Measurements from ENCODE around the gene MTM1. TPM values are rescaled to one million over a fixed set of nuclear protein-coding genes. Genes with fewer than 3 reads are reported as not detected.

The MTM1 gene
- polyA plus RNA-seq, 3 donors = 6.5 to 23.4 (median 17.0) TPM

DNA sequence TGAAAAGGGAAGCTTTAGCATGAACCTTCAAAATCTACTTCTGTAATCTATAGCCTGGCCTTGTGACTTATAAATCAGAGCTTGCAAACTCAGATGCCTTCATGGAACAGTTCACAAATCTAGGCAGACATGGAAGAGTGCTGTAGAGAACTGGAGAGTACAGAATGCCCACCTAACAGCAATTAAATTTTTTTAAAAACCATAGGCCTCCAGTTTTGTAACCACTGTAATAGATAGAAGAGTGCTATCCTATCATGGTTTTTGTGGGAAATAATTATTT lies 135.2 kb downstream of the MTM1 start:
- peaks cover 4% of the 10 kb centered on the region for H3K79me2 ChIP-seq (ENCODE audit: insufficient read depth, low read length)
- H3K36me3 Mint-ChIP-seq = peaks cover 6 to 18% of the 10 kb centered on the region in 2 donors
- H3K4me3 Mint-ChIP-seq = no peak overlapping the region
- no peak overlapping the region for H3K4me2 ChIP-seq (replicated peaks; ENCODE audit: extremely low read depth, low read length, poor library complexity, severe bottlenecking)
- TF ChIP-seq, protein P1, sequence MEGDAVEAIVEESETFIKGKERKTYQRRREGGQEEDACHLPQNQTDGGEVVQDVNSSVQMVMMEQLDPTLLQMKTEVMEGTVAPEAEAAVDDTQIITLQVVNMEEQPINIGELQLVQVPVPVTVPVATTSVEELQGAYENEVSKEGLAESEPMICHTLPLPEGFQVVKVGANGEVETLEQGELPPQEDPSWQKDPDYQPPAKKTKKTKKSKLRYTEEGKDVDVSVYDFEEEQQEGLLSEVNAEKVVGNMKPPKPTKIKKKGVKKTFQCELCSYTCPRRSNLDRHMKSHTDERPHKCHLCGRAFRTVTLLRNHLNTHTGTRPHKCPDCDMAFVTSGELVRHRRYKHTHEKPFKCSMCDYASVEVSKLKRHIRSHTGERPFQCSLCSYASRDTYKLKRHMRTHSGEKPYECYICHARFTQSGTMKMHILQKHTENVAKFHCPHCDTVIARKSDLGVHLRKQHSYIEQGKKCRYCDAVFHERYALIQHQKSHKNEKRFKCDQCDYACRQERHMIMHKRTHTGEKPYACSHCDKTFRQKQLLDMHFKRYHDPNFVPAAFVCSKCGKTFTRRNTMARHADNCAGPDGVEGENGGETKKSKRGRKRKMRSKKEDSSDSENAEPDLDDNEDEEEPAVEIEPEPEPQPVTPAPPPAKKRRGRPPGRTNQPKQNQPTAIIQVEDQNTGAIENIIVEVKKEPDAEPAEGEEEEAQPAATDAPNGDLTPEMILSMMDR (IDR thresholded peaks at IDR 0.05) = no peak
- no peaks in the 10 kb centered on the region for H3K36me3 ChIP-seq (replicated peaks in 1 of 2; ENCODE audit: control insufficient read depth in 1 of 2, insufficient read depth in 2 of 2, low read length in 2 of 2)
- peaks cover 0 to 5% (median 0%) of the 10 kb centered on the region in 3 donors for H3K27me3 Mint-ChIP-seq (ENCODE audit: low read depth in 3 of 3)
- H2AFZ ChIP-seq (ENCODE audit: insufficient read depth, low read depth, low read length, poor library complexity, severe bottlenecking) = no peak overlapping the region
- H3K27ac Mint-ChIP-seq = peak overlapping the region in 5 of 7 donors; percentile 67 to 84 (median 81)
- DNase-seq = peak in 2 of 3 donors; percentile 5 to 22
- intact Hi-C loops (cut with micrococcal nuclease) = no loop called here
- no peaks in the 10 kb centered on the region for H4K20me1 ChIP-seq (ENCODE audit: insufficient read depth, low read length)
- H3K4me3 ChIP-seq (replicated peaks in 1 of 3; ENCODE audit: low read depth in 2 of 3, low read length in 3 of 3) = no peak overlapping the region
- H3K4me1 ChIP-seq (ENCODE audit: control insufficient read depth in 1 of 2, insufficient read depth in 2 of 2, low read length in 2 of 2) = peaks cover 25 to 28% of the 10 kb centered on the region in 2 donors
- peak overlapping the region in 1 of 2 donors; percentile 67 for H3K27ac ChIP-seq (ENCODE audit: low read depth in 1 of 2, low read length in 2 of 2)
- peaks cover 25% of the 10 kb centered on the region for H3K4me1 Mint-ChIP-seq
- no peaks in the 10 kb centered on the region for H3K9me3 ChIP-seq (replicated peaks in 1 of 2; ENCODE audit: control insufficient read depth in 1 of 2, insufficient read depth in 1 of 2, low read length in 2 of 2)
- H3K9me3 Mint-ChIP-seq = peaks cover 0 to 2% (median 0%) of the 10 kb centered on the region in 7 donors
- H3K9ac ChIP-seq (ENCODE audit: insufficient read depth, low read length, poor library complexity, severe bottlenecking) = no peak overlapping the region
- H3K27me3 ChIP-seq (ENCODE audit: control insufficient read depth in 2 of 2, insufficient read depth in 2 of 2, low read length in 2 of 2) = no peaks in the 10 kb centered on the region

DNA sequence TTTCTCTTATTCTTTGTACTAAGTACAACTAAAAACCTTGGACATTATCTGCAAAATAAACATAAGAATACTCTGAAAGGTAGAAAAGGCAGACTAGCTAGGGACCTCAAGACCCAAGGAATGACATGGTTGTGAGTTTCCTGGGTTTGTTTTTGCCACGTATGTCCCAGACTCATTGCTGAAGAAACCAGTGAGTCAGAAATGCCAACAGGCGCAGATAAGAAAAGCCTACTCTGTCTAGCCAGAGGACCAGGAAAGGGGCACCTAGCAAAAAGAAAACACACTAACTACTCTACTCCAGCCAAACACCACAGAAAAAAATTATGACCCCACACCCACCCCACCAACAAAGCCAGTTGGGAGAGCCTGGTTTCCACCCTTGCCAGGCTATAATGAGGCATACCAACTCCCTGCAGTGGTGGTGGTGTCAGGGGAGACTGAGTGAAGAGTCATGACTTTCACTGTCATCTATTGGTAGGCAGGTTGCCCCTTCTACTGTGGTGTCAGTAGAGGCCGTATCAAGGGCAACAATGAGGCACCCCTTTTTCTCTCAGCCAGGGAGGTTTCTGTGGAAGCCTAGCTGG lies 135.7 kb downstream of the MTM1 start:
- peak overlapping the region; percentile 5 to 84 (median 81) for H3K27ac Mint-ChIP-seq
- peak overlapping the region; percentile 22 to 67 for H3K27ac ChIP-seq (ENCODE audit: low read depth in 1 of 2, low read length in 2 of 2)
- peaks cover 4% of the 10 kb centered on the region for H3K79me2 ChIP-seq (ENCODE audit: insufficient read depth, low read length)
- peaks cover 10 to 18% of the 10 kb centered on the region in 2 donors for H3K36me3 Mint-ChIP-seq
- peaks cover 25% of the 10 kb centered on the region for H3K4me1 Mint-ChIP-seq
- no peaks in the 10 kb centered on the region for H4K20me1 ChIP-seq (ENCODE audit: insufficient read depth, low read length)
- no peak overlapping the region for H2AFZ ChIP-seq (ENCODE audit: insufficient read depth, low read depth, low read length, poor library complexity, severe bottlenecking)
- no CpG with 5 or more reads among the region's 3 CpGs for WGBS (ENCODE audit: insufficient coverage)
- peaks cover 25 to 28% of the 10 kb centered on the region in 2 donors for H3K4me1 ChIP-seq (ENCODE audit: control insufficient read depth in 1 of 2, insufficient read depth in 2 of 2, low read length in 2 of 2)
- peak in 1 of 3 donors; percentile 11 for DNase-seq
- peaks cover 0 to 6% (median 0%) of the 10 kb centered on the region in 3 donors for H3K27me3 Mint-ChIP-seq (ENCODE audit: low read depth in 3 of 3)
- H3K27me3 ChIP-seq (ENCODE audit: control insufficient read depth in 2 of 2, insufficient read depth in 2 of 2, low read length in 2 of 2) = no peaks in the 10 kb centered on the region
- H3K9me3 Mint-ChIP-seq = peaks cover 0 to 2% (median 0%) of the 10 kb centered on the region in 7 donors
- intact Hi-C loops (cut with micrococcal nuclease) = no loop called here
- no peak overlapping the region for H3K9ac ChIP-seq (ENCODE audit: insufficient read depth, low read length, poor library complexity, severe bottlenecking)
- no peak overlapping the region for H3K4me2 ChIP-seq (replicated peaks; ENCODE audit: extremely low read depth, low read length, poor library complexity, severe bottlenecking)
- no peaks in the 10 kb centered on the region for H3K9me3 ChIP-seq (replicated peaks in 1 of 2; ENCODE audit: control insufficient read depth in 1 of 2, insufficient read depth in 1 of 2, low read length in 2 of 2)
- TF ChIP-seq, protein P1 (IDR thresholded peaks at IDR 0.05) = no peak
- no peak overlapping the region for H3K4me3 Mint-ChIP-seq
- no peak overlapping the region for H3K4me3 ChIP-seq (replicated peaks in 1 of 3; ENCODE audit: low read depth in 2 of 3, low read length in 3 of 3)
- no peaks in the 10 kb centered on the region for H3K36me3 ChIP-seq (replicated peaks in 1 of 2; ENCODE audit: control insufficient read depth in 1 of 2, insufficient read depth in 2 of 2, low read length in 2 of 2)

Measured in CD14-positive monocyte (primary cell).